ENCODE results near the gene RHBDD1. TPM values are rescaled to one million over a fixed set of nuclear protein-coding genes. Genes with fewer than 3 reads are reported as not detected.

RHBDD1 gene
- polyA plus RNA-seq, 1 of the 3 experiments (the other 2 are of a cell fraction), result 10.3 TPM

DNA sequence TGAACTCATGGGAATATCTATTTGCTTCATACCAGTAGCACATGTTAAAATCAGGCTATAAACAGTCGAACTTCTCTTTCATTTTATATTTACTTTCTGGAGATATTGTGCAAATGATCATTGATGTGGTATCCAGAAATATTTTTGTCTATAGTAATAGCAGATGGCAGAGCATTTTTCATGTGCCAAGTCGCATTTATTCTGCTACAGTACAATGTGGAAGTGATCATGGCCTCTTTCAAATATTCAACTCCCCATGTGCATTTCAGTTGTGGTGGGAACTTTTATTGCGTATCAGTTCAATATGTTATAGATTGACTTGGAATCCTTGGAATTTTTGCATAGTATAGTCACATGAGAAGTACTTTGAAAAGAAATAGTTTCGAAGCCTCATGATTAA, 57.4 kb downstream of the RHBDD1 start:
- H3K27ac ChIP-seq (ENCODE audit: low read depth in 2 of 2, low read length in 1 of 2), result no peak overlapping the region
- ChIA-PET POLR2A (no interaction called here), CTCF (no interaction called here)
- H3K9me3 ChIP-seq, result no peaks in the 10 kb centered on the region
- H3K27me3 ChIP-seq (ENCODE audit: insufficient read depth), result no peaks in the 10 kb centered on the region
- H3K4me3 ChIP-seq (ENCODE audit: low read depth in 2 of 2, low read length in 1 of 2), result no peak overlapping the region
- TF ChIP-seq FOXJ3 (CRISPR knock-in tag; IDR thresholded peaks at IDR 0.05) (no peak), TAF1 (IDR thresholded peaks at IDR 0.05; ENCODE audit: borderline replicate concordance, low read depth, low read length) (no peak), NFIC (IDR thresholded peaks at IDR 0.05; ENCODE audit: borderline replicate concordance) (no peak), MXI1 (IDR thresholded peaks at IDR 0.05; ENCODE audit: low read depth, low read length) (no peak), RXRA (IDR thresholded peaks at IDR 0.05; ENCODE audit: borderline replicate concordance, low read depth) (no peak), RFX5 (IDR thresholded peaks at IDR 0.05; ENCODE audit: low read length) (no peak), SIN3A (IDR thresholded peaks at IDR 0.05; ENCODE audit: borderline replicate concordance, low read depth, low read length) (no peak), YY1 (IDR thresholded peaks at IDR 0.05; ENCODE audit: low read depth) (no peak)
- TF ChIP-seq, protein P1, sequence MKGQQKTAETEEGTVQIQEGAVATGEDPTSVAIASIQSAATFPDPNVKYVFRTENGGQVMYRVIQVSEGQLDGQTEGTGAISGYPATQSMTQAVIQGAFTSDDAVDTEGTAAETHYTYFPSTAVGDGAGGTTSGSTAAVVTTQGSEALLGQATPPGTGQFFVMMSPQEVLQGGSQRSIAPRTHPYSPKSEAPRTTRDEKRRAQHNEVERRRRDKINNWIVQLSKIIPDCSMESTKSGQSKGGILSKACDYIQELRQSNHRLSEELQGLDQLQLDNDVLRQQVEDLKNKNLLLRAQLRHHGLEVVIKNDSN (IDR thresholded peaks at IDR 0.05; ENCODE audit: borderline replicate concordance, low read depth), result no peak
- peaks cover 13% of the 10 kb centered on the region for H3F3A ChIP-seq (replicated peaks; ENCODE audit: insufficient read depth)
- DNase-seq, result no peak
- no peak overlapping the region for H3K9ac ChIP-seq
- no peak overlapping the region for H3K4me2 ChIP-seq
- peaks cover 2 to 7% of the 10 kb centered on the region in 2 experiments; a peak in 2 of 4 replicates for H3K4me1 ChIP-seq (ENCODE audit: control insufficient read depth in 1 of 2, insufficient read depth in 2 of 2, low read depth in 1 of 2, low read length in 1 of 2)
- H3K36me3 ChIP-seq (replicated peaks in 1 of 2; ENCODE audit: control insufficient read depth in 1 of 2, insufficient read depth in 2 of 2, low read length in 1 of 2), result no peaks in the 10 kb centered on the region
- WGBS (ENCODE audit: low lambda C conversion rate), result 86% methylated on average over 4 of the region's 4 CpGs
- no peaks in the 10 kb centered on the region for H3K9me2 ChIP-seq
- H3K79me2 ChIP-seq (ENCODE audit: insufficient read depth), result no peaks in the 10 kb centered on the region
- H2AFZ ChIP-seq (ENCODE audit: low read depth), result no peak overlapping the region
- H4K20me1 ChIP-seq (ENCODE audit: insufficient read depth), result no peaks in the 10 kb centered on the region

DNA sequence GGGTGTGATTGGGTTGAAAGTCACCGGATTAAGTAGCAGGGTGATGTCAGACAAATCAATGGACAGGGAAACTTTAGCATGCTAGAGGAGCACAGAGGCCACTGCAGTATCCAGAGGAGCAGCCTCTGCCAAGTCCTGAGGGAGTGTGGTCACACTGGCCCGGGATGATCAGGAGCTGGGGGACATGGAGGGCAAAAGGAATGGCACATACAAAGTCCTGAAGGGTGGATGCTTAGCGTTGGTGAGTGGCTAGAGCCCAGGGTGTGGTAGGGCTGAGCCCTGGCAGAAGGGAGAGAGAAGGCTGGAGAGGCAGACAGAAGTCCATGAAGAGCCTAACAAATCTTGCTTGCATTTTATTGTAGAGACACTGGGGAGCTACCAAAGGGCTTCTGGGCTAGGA, 58.9 kb downstream of the RHBDD1 start:
- Histone ChIP-seq H3K4me2 (no peak overlapping the region), H3F3A (replicated peaks; ENCODE audit: insufficient read depth) (peaks cover 13% of the 10 kb centered on the region), H4K20me1 (ENCODE audit: insufficient read depth) (no peaks in the 10 kb centered on the region), H3K79me2 (ENCODE audit: insufficient read depth) (no peaks in the 10 kb centered on the region), H3K36me3 (replicated peaks in 1 of 2; ENCODE audit: control insufficient read depth in 1 of 2, insufficient read depth in 2 of 2, low read length in 1 of 2) (no peaks in the 10 kb centered on the region), H3K27ac (ENCODE audit: low read depth in 2 of 2, low read length in 1 of 2) (no peak overlapping the region), H3K9ac (no peak overlapping the region), H3K4me3 (ENCODE audit: low read depth in 2 of 2, low read length in 1 of 2) (no peak overlapping the region), H3K4me1 (ENCODE audit: control insufficient read depth in 1 of 2, insufficient read depth in 2 of 2, low read depth in 1 of 2, low read length in 1 of 2) (peaks cover 2 to 7% of the 10 kb centered on the region in 2 experiments; a peak in 2 of 4 replicates), H2AFZ (ENCODE audit: low read depth) (no peak overlapping the region), H3K9me2 (no peaks in the 10 kb centered on the region), H3K27me3 (ENCODE audit: insufficient read depth) (no peaks in the 10 kb centered on the region), H3K9me3 (no peaks in the 10 kb centered on the region)
- 86% methylated on average over 3 of the region's 3 CpGs for WGBS (ENCODE audit: low lambda C conversion rate)
- no peak for DNase-seq
- TF ChIP-seq ZBTB33 (IDR thresholded peaks at IDR 0.05; ENCODE audit: borderline replicate concordance, low read depth) (no peak), EP300 (IDR thresholded peaks at IDR 0.05; ENCODE audit: borderline replicate concordance in 1 of 2, low read depth in 1 of 2, low read length in 1 of 2) (no peak)
- ChIA-PET POLR2A (no interaction called here), CTCF (interaction anchor here (0.8 to 1.3 kb wide), 2 partner anchors 32 to 92 kb away, joined by 3 read pairs; no protein-coding TSS in a partner anchor)

All from SK-N-SH (cell line).